T1000 (cell line): ENCODE measurements around the gene LRRC10B.
"Not testable (repeated sequence)": the region's sequence is repeated elsewhere in the genome, so short reads cannot be mapped to it uniquely, and the experiment has no call there.

Experiments
- DNase-seq: peaks from one replicate; lab custom pipeline; 2025; ENCODE audit warnings: mixed read lengths; lab: John Stamatoyannopoulos, UW

The LRRC10B gene

DNA sequence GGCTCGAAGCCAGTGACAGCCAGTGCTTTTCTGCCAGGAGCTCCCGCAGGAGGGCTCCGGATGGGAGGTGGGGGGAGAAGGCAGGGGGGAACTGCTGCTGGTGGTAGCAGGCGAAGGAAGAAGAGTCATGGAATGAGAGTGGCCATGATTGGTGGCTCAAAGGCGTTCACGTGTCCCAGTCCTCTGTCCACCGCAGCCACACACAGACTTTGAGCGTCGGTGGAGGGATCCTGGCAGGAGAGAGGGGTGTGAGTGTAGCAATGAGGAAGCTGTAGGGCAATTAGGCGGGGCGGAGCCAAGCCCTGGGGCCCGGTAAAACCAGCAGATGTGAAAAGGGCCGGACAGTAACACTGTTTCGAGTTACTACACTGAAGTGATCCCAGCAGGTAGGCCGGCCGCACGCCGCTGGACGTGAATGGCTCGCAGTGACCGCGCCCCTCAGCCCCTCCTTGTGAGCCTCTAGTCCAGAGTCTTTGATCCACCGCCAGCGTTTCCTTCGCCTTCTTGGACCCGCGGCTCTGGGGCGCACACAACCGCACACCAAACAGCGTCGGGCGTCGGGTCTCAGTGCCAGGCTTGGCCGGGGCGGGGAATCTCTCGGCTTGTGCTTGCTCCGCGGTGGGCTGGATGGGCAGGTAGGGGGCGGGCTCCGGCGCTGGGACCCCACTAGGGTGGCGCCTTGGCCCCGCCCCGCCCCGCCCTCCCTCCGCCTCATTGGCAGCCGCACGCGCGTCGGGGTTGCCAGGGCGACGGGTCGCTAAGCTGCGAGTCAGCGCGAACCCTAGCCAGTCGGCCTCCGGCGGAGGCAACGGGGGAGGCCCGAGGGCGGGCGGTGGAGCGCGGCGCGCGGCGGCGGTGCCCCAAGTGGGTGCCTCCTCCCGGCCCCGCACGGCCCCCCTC is at the start of gene LRRC10B:
Gene LRRC10B, plus strand, starts transcription at position 788 of the 900 bp plus-strand sequence. CDS start 250 bp downstream, outside the sequence.
- DNase-seq: no peak

DNA sequence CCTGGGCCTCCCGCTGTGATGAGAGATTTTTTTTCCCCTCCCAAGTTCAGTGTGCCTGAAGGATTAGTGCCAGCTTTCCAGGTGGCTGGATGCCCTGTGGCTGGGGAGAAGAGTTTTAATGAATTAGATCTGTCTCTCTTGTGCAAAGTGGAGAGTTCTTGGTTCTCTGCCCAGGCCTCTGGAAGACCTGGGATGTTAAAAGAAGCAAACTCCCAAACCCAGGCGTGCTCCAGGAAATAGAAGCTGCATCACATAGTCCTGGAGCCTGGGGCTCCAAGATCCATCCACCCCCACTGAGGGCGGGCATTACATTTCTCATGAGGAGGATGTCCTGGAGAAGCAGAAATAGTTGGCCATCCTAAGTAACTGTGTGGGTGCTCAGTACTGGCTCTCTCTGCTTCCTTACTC is 48.1 kb upstream of the LRRC10B start:
- DNase-seq: no peak

DNA sequence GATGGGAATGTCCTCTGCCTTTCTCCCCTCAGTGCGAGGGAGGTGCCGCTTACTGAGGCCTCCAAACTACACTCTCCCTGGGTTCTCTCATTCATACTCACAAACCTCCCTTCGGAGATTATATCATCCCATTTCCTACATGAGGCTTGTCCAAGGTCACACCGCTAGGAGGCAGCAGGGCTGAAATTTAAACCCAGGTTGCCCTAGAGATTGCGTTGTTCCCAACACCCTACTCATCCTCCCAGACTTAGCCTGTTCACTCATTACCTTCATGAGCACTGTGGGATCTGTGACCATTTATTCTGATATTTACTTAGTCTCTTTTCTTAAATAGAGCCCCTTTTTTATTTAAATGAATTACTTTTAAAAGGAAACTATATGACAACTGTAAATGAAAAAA is 47.6 kb upstream of the LRRC10B start:
- DNase-seq: no peak

DNA sequence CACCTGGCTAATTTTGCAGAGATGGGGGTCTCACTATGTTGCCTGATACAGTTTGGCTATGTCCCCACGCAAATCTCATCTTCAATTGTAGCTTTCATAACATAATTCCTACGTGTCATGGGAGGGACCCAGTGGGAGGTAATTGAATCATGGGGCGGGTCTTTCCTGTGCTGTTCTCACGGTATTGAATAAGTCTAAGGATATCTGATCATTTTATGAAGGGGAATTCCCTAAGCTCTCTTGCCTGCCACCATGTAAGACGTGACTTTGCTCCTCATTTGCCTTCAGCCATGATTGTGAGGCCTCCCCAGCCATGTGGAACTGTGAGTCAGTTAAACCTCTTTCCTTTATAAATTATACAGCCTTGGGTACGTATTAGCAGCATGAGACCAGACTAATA is 40.9 kb upstream of the LRRC10B start:
- not testable (repeated sequence) for DNase-seq

DNA sequence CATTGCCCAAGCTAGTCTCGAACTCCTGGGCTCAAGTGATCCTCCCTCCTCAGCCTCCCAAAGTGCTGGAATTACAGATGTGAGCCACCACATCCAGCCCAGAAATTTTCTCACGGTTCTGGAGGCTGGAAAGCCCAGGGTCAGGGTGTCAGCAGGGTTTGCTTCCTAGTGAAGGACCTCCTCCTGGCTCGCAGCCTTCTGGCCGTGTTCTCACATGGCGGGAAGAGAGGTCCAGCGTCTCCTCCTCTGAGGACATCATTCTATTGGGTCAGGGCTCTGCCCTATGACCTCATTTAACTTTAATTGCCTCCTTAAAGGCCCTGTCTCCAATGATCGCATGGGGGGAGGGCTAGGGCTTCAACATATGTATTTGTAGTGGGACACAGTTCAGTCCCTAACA is 40.5 kb upstream of the LRRC10B start:
- no peak for DNase-seq

DNA sequence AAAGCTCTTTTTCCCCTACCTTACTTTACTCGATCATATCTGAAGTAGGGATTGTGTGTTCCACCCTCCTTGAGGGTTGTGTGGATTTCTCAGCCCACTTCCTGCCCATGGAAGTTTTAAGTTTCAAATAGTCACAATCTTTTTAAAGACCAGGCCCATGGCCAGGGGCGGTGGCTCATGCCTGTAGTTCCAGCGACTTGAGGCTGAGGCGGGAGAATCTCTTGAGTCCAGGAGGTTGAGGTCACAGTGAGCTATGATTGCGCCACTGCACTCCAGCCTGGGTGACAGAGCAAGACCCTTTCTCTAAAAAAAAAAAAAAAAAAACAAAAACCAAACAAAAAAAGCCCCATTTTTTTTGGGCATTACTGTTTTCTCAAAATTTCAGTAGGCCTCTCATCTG is 36.3 kb upstream of the LRRC10B start:
- no peak for DNase-seq

DNA sequence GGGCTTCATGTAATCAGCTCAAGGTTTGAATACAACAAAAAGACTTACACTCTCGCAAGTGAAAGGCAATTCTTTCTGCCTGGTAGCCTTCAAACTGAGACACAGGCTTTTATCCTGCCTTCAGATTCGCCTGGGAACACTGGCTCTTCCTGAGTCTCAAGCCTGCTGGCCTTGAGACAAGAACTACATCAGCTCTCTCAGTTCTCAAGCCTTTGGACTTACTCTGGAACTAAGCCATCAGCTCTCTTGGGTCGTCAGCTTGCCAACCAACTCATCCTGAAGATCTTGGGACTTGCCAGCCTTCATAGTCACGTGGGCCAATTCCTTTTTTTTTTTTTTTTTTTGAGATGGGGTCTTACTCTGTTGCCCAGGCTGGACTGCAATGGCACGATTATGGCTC is 35.7 kb upstream of the LRRC10B start:
- no peak for DNase-seq

DNA sequence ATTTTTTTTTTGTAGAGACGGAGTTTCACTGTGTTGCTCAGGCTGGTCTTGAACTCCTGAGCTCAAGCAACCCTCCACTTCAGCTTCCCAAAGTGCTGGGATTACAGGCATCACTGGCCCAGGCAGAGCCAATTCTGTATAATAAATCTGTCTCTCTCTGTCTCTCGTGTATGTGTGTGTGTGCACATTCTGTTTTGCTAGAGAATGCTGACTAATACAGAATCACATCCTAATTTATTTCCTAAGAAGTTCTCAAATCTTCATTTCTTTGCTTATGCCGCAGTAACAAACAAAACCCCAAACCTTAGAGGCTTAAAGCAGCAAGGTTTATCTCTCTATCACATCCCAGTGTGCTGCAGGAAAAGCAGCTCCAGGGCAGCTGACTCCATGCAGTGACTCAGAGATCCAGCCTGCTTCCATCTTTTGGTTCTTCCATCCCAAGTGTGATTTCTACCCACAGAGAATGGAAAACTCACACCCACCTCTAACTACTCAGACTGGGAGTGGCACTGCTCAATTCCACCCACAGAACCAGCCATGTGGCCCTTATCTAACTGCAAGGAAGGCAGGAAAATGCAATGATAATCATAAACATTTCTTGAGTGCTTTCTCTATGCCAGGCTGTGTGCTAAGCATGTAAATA is 35.1 kb upstream of the LRRC10B start:
- no peak for DNase-seq

DNA sequence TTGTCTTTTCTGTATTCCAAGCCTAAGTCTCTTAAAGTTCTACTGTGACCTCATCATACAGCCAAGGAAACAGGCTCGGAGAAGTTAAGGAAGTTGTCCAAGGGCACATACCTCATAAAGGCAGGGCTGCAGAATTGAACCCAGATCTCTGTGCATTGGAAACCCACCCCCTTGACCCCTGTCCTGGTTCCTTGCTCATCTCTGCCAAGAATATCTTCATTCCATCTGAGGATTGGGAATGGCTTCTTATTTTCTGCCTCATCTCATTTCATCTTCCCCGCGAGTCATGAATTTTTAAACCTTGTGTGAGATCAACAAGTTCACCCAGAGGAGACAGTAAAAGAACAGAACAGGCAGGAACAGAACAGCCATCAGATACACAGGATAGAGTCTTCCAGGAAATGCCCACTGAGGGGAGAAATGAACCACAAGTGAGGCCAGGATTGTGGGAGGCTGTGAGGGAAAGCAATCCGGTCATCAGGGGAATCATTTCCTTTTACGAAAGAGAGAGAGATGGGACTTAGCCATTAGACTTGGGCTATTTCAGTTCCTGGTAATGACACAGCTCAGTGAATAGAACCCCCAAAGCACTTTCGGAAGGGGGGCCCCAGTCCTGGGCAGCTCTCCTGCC is 34.4 kb upstream of the LRRC10B start:
- no peak for DNase-seq

DNA sequence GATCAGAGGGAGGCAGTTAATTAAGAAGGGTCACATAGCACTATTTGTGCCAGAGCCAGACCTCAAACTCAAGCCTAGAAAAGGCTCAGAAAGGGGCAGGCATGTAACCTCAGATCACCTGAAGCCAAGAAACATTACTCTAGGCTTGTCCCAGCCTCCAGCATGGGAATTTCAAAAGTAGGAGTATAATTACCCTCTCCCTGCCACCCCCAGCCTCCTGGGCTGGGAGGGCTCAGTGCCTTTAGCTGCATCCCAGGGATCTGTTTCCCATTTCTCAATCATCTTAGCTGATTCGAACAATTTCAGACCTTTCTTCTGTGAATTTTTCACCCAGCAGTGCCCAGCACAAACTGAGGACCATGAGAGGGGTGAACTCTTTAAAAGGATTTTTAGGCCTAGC is 33.1 kb upstream of the LRRC10B start:
- no peak for DNase-seq

DNA sequence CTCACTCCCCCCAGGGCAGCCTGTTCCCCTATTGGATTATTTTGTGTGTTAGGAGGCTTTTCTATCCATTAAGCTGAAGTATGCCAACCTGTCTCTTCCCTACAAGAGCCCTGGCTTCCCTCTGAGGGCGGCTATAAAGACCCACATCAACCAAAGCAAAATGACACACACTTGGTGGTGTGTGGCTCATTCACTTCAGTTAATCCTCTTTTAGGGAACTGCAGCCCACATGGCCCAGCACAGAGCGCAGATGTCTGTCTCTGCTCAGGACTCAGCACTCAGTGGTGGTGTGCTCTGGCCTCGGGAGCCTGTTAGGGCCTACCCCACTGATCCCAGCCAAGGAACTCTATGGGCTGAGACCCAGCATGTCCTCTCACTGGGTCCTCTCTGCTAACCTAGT is 32.2 kb upstream of the LRRC10B start:
- DNase-seq: no peak

DNA sequence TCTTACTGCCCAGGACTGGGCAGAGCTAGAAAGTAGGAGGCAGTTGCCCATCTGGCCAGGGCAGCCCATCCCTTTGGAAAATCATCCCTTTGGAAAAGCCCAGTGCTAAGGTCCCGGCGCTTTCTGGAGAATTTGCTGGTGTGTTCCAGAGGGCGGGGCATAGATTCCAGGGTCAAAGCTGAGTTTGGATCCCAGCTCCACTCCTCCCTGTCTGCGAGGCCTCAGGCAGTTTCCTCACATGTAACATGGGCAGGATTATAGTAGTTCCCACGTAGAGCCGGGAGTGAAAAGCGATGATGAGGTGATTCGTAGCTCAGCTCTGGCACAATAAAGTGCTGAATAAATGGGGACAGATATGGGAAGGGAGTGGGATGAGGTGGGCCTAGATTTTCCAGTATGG is 31.4 kb upstream of the LRRC10B start:
- DNase-seq: no peak

DNA sequence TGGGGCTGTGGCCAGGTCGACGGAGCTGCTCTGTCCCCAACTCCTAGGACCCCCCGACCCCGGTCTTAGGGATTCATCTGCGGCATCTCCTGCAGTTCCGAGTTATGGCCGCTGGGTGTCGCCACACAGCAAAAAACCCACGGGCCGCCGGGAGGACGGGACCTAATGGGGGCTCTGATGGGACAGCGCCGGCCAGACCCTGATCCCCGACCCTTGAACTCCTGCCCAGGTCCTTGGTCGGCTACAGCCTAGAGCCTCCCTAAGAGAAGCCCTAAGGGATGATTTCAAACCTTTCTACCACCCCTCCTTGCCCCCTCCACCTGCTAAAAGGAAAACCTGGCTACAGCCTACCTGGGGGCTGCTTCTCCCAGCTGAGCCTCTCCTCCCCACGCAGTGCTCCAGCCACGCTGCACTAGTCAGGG is 30.8 kb upstream of the LRRC10B start:
- DNase-seq: no peak

DNA sequence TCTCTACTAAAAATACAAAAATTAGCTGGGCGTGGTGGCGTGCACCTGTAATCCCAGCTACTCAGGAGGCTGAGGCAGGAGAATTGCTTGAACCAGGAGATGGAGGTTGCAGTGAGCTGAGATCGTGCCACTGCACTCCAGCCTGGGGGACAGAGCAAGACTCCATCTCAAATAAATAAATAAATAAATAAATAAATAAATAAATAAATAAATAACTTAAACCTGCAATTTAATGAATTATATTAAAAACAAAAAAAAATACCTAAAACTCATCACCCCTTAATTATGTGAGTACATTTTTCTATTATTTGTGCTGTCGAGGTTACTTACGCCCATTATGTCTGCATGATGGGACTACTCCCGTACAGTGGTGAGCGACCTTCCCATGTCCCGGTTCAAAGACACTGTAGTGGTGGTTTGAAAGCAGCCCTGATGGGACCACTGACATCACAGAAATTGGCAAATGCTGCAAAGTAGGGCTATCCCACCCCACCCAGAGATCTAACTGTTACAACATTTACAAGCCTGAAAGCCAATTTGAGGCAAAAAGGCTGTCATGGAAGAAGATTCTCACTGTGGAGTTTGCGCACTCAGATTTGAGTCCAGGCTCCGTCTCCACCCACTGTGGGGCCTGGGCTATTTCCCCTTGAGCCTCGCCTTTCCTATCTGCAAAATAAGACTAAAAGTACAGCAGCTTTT is 29.0 kb upstream of the LRRC10B start:
- DNase-seq: not testable (repeated sequence)

DNA sequence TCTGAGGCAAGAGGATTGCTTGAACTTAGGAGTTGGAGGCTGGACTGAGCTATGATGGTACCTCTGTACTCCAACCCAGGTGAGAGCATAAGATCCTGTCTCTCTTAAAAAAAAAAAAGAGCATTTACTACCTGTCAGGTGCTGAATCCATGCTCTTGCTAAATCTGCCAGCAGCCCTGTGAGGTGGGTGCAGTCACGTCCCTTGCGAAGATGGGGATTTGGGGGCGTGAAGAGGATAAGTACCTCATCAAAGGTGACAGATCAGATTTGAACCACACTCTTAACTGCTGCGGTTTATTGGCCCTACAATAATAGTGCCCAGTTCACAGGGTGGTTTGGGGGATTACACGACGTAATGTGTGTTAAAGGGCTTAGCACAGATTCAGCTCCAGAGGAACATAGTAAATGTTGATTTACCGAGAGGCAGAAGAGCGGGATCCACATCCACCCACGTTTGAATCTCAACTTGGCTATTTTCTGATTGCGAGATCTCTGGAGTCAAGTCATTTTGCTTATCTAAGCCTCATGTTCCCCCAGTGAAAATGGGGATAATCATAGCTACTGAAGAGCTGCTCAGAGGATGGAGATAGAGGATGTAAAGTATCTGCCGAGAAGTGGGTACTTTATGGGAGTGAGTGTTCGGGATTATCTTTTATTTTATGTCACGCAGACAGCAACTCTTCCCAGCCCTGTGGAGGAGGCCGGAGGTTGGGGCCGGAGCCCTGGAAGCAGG is 28.1 kb upstream of the LRRC10B start:
- DNase-seq: no peak

DNA sequence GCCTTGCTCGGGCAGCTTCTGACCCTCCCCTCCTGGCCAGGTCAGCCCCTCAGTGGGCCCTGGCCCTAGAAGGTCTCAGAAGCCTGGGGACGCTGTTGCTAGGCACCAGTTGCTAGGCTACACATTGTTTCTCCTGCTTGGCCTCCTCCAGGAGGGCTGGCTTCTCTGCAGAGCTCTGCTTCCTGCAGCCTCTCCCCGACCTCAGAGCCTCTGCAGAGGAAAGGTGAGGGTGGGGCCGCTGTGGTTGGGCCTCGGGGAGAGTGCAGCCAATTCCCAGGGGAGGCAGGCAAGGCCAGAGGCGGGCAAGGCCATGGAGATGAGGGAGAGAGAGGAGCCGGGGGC is 27.6 kb upstream of the LRRC10B start:
- no peak for DNase-seq

DNA sequence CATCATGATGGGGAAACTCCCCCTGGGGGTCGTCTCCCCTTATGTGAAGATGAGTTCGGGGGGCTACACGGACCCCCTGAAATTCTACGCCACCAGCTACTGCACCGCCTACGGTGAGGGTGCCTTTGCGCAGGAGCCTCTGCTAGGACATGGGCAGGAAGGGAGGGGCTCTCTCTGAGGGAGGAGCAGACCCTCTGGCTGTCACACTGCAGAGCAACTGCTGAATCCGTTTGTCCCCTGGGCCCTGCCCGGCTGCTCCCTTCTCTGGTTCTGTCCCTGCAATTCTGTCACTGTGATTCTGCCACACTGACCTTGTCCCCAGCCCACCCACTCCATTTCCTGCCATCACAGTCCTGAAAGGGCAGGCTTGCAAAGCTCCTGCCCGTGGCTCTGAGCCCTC is 26.7 kb upstream of the LRRC10B start:
- no peak for DNase-seq

DNA sequence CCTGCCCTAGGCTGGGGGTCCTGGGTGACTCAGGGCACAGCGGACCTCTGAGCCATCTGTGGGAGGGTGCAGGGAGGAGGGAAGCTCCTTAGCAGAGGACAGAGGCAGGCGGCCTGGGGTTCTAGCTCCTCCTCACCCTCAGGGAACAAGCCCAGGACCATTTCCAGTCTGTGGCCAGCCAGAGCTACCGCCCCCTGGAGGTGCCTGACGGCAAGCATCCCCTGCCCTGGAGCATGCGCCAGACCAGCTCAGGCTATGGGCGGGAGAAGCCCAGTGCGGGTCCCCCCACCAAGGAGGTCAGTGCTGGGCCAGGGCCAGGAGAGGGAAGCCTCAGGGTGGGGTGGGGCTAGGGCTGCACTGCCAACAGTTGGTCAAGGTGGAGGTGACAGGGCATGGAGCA is 26.0 kb upstream of the LRRC10B start:
- no peak for DNase-seq

DNA sequence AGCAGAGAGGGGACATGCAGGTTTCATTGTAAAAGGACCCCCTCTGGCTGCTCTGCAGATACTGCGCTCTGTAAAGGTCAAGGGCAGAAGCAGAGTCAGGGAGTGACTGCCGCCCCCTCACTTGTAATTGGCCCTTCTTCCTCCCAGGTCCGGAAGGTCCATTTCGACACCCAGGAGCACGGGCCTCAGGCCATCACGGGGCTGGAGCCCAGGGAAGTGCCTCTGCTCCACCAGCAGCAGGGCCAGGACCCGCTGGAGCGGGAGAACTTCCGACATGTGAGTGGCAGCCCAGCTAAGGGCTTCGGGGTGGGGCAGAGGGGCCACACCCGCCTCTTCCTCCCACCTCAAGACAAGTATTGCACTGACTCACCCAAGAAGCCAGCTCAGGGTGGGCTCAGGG is 24.0 kb upstream of the LRRC10B start:
- DNase-seq: no peak

DNA sequence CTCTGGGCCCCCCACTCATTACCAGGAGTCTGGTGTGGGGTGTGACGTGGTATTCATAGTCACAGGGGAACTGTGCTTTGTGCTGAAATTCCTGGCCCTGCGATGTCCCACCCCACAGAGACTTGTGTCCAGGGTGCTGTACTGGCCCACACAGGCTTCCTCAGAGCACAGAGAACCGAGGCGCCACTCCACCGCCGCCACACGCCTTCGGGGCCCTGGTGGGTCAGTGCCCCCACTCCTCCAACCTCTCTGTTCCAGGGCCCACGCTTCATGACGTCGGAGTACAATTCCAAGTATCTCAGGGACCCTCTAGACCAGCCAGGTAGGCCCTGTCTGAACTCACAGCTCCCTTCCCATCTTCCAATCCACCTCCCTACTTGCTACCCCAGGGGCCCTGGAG is 23.5 kb upstream of the LRRC10B start:
- no peak for DNase-seq

DNA sequence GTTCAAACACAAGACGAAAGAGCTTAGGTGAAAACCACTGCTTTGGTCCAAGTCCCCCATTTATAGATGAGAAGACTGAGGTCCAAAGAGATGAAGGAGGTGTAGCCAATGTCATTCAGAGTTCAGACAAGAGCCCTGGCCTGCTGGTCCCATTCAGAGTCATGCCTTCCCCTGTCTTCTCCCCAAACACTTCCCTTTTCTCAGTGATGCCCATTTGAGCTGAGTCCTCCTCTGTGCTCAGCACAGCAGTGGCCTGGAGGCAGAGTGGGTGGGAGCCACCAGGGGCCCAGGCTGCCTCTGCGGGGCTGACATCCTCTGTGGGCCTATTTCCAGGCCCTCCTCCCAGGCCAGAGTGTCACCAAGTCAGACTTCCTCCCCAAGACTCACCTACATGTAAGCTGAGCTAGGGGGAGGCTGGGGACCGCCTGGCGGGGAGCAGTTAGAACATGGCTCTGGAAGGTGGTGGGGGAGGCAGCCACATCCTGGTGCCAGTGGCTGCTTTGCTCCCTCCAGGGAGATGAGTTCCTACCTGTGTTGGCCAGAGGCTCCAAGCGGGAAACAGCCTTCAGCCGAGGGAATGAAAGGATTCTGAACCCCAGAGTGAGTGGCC is 22.4 kb upstream of the LRRC10B start:
- DNase-seq: no peak
